ENCODE measurements around the gene NEB.

Gene NEB

GRCh38 chr2:151465771-151466170 lies 268.5 kb downstream of the NEB start:
- DNase-seq (ENCODE audit: low read depth, low spot score): no peak

GRCh38 chr2:151459358-151459757 lies 274.9 kb downstream of the NEB start:
- H3K4me3 ChIP-seq (ENCODE audit: low read length): no peak overlapping the region
- DNase-seq (ENCODE audit: low read depth, low spot score): no peak

More at GRCh38 chr2:151465771-151466170, 268.5 kb downstream of the NEB start:
- no peak overlapping the region for H3K4me3 ChIP-seq (ENCODE audit: low read length)

DNA sequence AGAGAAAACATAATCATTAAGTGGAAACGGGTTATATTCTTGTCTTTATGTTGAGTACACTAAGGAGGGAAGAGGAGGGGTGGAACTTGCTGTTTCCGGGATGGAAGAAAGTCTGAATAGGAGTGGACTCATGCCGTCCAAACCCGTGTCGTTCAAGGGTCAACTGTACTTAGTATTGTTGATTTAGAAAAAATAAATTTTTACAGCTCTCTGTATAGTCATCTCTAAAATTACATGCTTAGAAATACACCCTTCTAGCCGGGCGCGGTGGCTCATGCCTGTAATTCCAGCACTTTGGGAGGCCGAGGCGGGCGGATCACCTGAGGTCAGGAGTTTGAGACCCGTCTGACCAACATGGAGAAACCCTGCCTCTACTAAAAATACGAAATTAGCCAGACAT lies 295.1 kb downstream of the NEB start:
- H3K4me3 ChIP-seq (ENCODE audit: low read length): no peak overlapping the region
- no peak for DNase-seq (ENCODE audit: low read depth, low spot score)

DNA sequence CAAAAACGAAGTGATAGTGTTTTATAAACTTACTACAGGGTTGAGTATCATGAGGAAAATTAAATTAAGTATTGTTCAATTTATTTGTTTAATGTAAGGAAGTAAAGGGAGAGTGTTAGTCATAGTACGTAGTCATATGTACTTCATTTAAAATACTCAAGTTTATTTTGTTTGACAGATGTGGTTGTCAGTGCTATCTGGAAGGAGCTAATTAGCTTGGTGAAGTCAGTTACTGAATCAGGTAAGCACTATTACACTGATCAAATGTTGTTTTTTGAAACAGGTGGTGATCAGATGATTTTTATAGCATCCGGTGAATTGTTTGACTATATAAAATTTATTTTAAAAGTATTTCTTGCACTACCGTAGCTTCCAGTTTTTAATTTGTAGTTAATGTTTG lies 295.8 kb downstream of the NEB start:
- no peak for DNase-seq (ENCODE audit: low read depth, low spot score)
- H3K4me3 ChIP-seq (ENCODE audit: low read length): no peak overlapping the region

DNA sequence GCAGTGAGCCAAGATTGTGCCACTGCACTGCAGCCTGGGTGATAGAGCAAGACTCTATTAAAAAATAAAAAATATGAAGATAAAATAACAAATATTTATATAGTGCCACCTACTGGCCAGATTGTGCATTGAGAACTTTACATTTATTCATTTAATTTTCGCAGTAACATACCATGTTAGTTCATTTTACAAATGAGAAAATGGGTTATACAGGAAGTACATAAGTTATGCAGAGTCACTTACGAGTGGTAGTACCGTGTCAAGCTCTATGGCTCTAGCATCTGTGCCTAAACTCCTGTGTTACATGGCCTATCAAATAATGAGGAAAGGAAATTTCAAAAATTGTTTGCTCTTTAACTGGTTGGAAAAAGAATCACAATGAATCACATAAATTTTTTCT lies 296.6 kb downstream of the NEB start:
- H3K4me3 ChIP-seq (ENCODE audit: low read length): no peak overlapping the region
- peak; percentile 25 for DNase-seq (ENCODE audit: low read depth, low spot score)

Data from Jurkat, Clone E6-1 (cell line).